Caco-2 (cell line): ENCODE results near the gene DNPH1. TPM values are rescaled to one million over a fixed set of nuclear protein-coding genes. Genes with fewer than 3 reads are reported as not detected.

Experiments
- BruUV-seq: library from RNA; stranded (reverse); fragments of 400-500 nt; replicated peaks from 2 replicates; lab custom pipeline; 2021; lab: Mats Ljungman, UMichigan
- CTCF ChIA-PET: fragments of 300-600 bp; sonication (Branson Sonifier 250); formaldehyde crosslinking; loops from one replicate; lab custom pipeline; 2022; ENCODE audit warnings: antibody characterized with exemption; lab: Charles Lee
- POLR2A ChIA-PET: fragments of 300-600 bp; sonication (Branson Sonifier 250); formaldehyde crosslinking; loops from one replicate; lab custom pipeline; 2022; ENCODE audit warnings: antibody characterized with exemption; lab: Charles Lee
- DNase-seq, 2 experiments: peaks; one replicate each; pipeline versions ENCODE4 v3.0.0 to v3.0.0-alpha.2; 2020 to 2022
- H3K27me3 ChIP-seq: replicated peaks from 2 replicates; pipeline ENCODE4 v1.6.0; 2011; ENCODE audit warnings: low read length; ENCODE audit not compliant: control insufficient read depth, insufficient read depth
- H3K36me3 ChIP-seq: 2 replicates; pipeline ENCODE4 v1.5.1; 2011; ENCODE audit warnings: low read length; ENCODE audit not compliant: control insufficient read depth, insufficient read depth
- H3K4me1 ChIP-seq: fragments of 250-450 bp; sonication (Bioruptor Pico); 2 replicates; pipeline ENCODE4 v1.5.1; 2020; ENCODE audit warnings: mild to moderate bottlenecking
- H3K4me3 ChIP-seq: 2 replicates; pipeline ENCODE4 v1.5.1; 2011; ENCODE audit warnings: low read depth, mild to moderate bottlenecking, control low read depth, low read length
- H3K9me3 ChIP-seq: fragments of 250-450 bp; sonication (Bioruptor Pico); 2 replicates; pipeline ENCODE4 v1.5.1; 2020; ENCODE audit warnings: mild to moderate bottlenecking, moderate library complexity
- H3K27ac Mint-ChIP-seq: one replicate; pipeline ENCODE4 v1.8.0; 2022; ENCODE audit warnings: mixed read lengths; ENCODE audit not compliant: unreplicated experiment
- H3K27me3 Mint-ChIP-seq: one replicate; pipeline ENCODE4 v1.8.0; 2022; ENCODE audit warnings: mixed read lengths; ENCODE audit not compliant: insufficient read depth, unreplicated experiment
- H3K36me3 Mint-ChIP-seq: one replicate; pipeline ENCODE4 v1.8.0; 2022; ENCODE audit warnings: mild to moderate bottlenecking, mixed read lengths; ENCODE audit not compliant: insufficient read depth, unreplicated experiment
- H3K4me1 Mint-ChIP-seq: one replicate; pipeline ENCODE4 v1.8.0; 2022; ENCODE audit warnings: low read depth, mixed read lengths; ENCODE audit not compliant: unreplicated experiment
- H3K4me3 Mint-ChIP-seq: one replicate; pipeline ENCODE4 v1.8.0; 2022; ENCODE audit warnings: mild to moderate bottlenecking, moderate library complexity, mixed read lengths; ENCODE audit not compliant: unreplicated experiment
- H3K9me3 Mint-ChIP-seq: one replicate; pipeline ENCODE4 v1.8.0; 2022; ENCODE audit warnings: mixed read lengths; ENCODE audit not compliant: unreplicated experiment
- CTCF ChIP-seq, 2 experiments: fragments of 200-600 bp in 1 of 2; IDR thresholded peaks; 1 replicate in 1 of 2; 2 replicates in 1 of 2; pipeline versions ENCODE4 v1.5.1 to v1.8.0; 2011 to 2022; ENCODE audit warnings: antibody characterized with exemption in 1 of 2, control low read depth in 1 of 2, inconsistent platforms in 1 of 2, low read depth in 1 of 2, low read length in 1 of 2, mild to moderate bottlenecking in 1 of 2, moderate library complexity in 1 of 2; ENCODE audit not compliant: insufficient read depth in 1 of 2, severe bottlenecking in 1 of 2, unreplicated experiment in 1 of 2
- intact Hi-C: fragments of 100-400 bp; cut with micrococcal nuclease; formaldehyde crosslinking; loops from one replicate; pipeline ENCODE4 v1.10.0; 2022; ENCODE audit not compliant: unreplicated experiment
- total RNA-seq: library from RNA; stranded (reverse); gene quantifications from 2 replicates; pipeline ENCODE4 v1.2.3, GENCODE V29; 2022

The DNPH1 gene
- total RNA-seq, 1 experiment from 2014 or later, result 62.6 TPM

- H3K36me3 Mint-ChIP-seq, result no peaks in the 10 kb centered on the region
- Histone ChIP-seq H3K27me3 (no peaks in the 10 kb centered on the region), H3K4me1 (peaks cover 20% of the 10 kb centered on the region), H3K4me3 (no peak overlapping the region), H3K36me3 (no peaks in the 10 kb centered on the region), H3K9me3 (no peaks in the 10 kb centered on the region)
- intact Hi-C loops, result loop anchor here (2.0 kb wide), 2 partner anchors 19 to 33 kb away; partner anchors contain the start of gene DNPH1
- BruUV-seq, result no TSS peak
- no peaks in the 10 kb centered on the region for H3K27me3 Mint-ChIP-seq
- peak overlapping the region; percentile 43 for H3K4me3 Mint-ChIP-seq
- ChIA-PET CTCF (interaction anchor here (0.6 to 3.3 kb wide), 6 partner anchors 19 to 193 kb away, joined by 3 to 17 read pairs (median 5); partner anchors contain the start of gene DLK2), POLR2A (no interaction called here)
- H3K9me3 Mint-ChIP-seq, result no peaks in the 10 kb centered on the region
- DNase-seq, result peak; percentile 79 to 87
- TF ChIP-seq CTCF (IDR thresholded peaks at IDR 0.05; ENCODE audit: insufficient read depth in 1 of 2, low read depth in 1 of 2, low read length in 1 of 2, severe bottlenecking in 1 of 2, unreplicated experiment in 1 of 2), result no peak
- peaks cover 12% of the 10 kb centered on the region for H3K4me1 Mint-ChIP-seq
- H3K27ac Mint-ChIP-seq, result peak overlapping the region; percentile 89
Observed at GRCh38 chr6:43262000-43262779, 32.9 kb upstream of the DNPH1 start.

GRCh38 chr6:43261198-43261597 lies 31.9 kb upstream of the DNPH1 start:
- Histone ChIP-seq H3K9me3 (no peaks in the 10 kb centered on the region), H3K27me3 (no peaks in the 10 kb centered on the region), H3K4me3 (no peak overlapping the region), H3K4me1 (peaks cover 17% of the 10 kb centered on the region), H3K36me3 (no peaks in the 10 kb centered on the region)
- Mint-ChIP-seq H3K27me3 (no peaks in the 10 kb centered on the region), H3K36me3 (no peaks in the 10 kb centered on the region), H3K9me3 (no peaks in the 10 kb centered on the region), H3K4me3 (no peak overlapping the region), H3K27ac (no peak overlapping the region), H3K4me1 (peaks cover 11% of the 10 kb centered on the region)
- DNase-seq, result no peak
- BruUV-seq, result no TSS peak
- ChIA-PET POLR2A (no interaction called here), CTCF (interaction anchor here (1.5 to 3.3 kb wide), 2 partner anchors 26 to 73 kb away, joined by 6 to 17 read pairs; no protein-coding TSS in a partner anchor)
- intact Hi-C loops, result no loop called here
- no peak for TF ChIP-seq CTCF (IDR thresholded peaks at IDR 0.05; ENCODE audit: insufficient read depth in 1 of 2, low read depth in 1 of 2, low read length in 1 of 2, severe bottlenecking in 1 of 2, unreplicated experiment in 1 of 2)

GRCh38 chr6:43260791-43261190 lies 31.5 kb upstream of the DNPH1 start:
- CTCF ChIA-PET, result interaction anchor here (3.3 kb wide), 1 partner anchor 26 kb away, joined by 17 read pairs; no protein-coding TSS in a partner anchor
- no peaks in the 10 kb centered on the region for H3K36me3 Mint-ChIP-seq
- TF ChIP-seq CTCF (IDR thresholded peaks at IDR 0.05; ENCODE audit: insufficient read depth in 1 of 2, low read depth in 1 of 2, low read length in 1 of 2, severe bottlenecking in 1 of 2, unreplicated experiment in 1 of 2), result no peak
- peaks cover 11% of the 10 kb centered on the region for H3K4me1 Mint-ChIP-seq
- no peak for DNase-seq
- POLR2A ChIA-PET, result no interaction called here
- Histone ChIP-seq H3K4me1 (peaks cover 17% of the 10 kb centered on the region), H3K9me3 (no peaks in the 10 kb centered on the region), H3K36me3 (no peaks in the 10 kb centered on the region), H3K4me3 (no peak overlapping the region), H3K27me3 (no peaks in the 10 kb centered on the region)
- BruUV-seq, result no TSS peak
- H3K27ac Mint-ChIP-seq, result no peak overlapping the region
- no peaks in the 10 kb centered on the region for H3K27me3 Mint-ChIP-seq
- no peaks in the 10 kb centered on the region for H3K9me3 Mint-ChIP-seq
- intact Hi-C loops, result no loop called here
- H3K4me3 Mint-ChIP-seq, result no peak overlapping the region
